ENCODE results near the gene DSC1.

DSC1 gene

DNA sequence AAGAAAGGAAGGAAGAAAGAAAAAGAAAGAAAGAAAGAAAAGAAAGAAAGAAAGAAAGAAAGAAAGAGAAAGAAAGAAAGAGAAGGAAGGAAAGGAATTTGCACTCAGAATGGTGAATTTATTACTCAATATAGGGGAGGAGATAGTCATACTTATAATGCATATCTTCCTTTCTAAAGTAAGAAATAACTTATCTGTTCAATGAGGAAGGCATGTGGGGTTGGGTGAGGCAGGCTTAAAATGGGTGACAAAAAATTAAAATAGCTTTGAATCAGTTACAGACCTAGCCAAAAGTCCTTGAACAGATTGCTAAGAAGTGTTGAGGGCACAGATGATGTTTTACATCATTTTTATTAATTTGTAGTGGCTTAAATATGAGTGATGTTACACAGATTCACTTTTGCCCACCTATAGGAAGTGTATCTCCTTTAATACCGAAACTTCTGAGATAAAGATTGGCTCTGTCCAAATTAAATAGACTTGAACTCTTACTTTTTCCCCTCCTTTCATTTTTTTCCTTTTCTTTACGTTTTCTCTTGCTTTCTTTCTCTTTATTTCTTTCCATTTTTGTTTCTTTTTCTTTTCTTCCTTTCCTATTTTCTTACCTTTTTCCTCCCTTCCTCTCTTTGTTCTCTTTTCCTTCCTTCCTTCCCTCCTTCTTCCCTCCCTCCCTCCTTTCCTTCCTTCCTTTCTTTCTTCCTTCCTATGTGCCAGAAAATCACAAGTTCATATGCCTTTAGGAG lies 45.6 kb downstream of the DSC1 start:
- TF ChIP-seq, protein P1, sequence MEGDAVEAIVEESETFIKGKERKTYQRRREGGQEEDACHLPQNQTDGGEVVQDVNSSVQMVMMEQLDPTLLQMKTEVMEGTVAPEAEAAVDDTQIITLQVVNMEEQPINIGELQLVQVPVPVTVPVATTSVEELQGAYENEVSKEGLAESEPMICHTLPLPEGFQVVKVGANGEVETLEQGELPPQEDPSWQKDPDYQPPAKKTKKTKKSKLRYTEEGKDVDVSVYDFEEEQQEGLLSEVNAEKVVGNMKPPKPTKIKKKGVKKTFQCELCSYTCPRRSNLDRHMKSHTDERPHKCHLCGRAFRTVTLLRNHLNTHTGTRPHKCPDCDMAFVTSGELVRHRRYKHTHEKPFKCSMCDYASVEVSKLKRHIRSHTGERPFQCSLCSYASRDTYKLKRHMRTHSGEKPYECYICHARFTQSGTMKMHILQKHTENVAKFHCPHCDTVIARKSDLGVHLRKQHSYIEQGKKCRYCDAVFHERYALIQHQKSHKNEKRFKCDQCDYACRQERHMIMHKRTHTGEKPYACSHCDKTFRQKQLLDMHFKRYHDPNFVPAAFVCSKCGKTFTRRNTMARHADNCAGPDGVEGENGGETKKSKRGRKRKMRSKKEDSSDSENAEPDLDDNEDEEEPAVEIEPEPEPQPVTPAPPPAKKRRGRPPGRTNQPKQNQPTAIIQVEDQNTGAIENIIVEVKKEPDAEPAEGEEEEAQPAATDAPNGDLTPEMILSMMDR (conservative IDR thresholded peaks at IDR 0.05; ENCODE audit: control insufficient read depth, insufficient read depth, low read depth, low read length): no peak
- H3K4me3 ChIP-seq (ENCODE audit: control insufficient read depth, low read depth, low read length): no peak overlapping the region
- DNase-seq (ENCODE audit: low read depth): no peak

DNA sequence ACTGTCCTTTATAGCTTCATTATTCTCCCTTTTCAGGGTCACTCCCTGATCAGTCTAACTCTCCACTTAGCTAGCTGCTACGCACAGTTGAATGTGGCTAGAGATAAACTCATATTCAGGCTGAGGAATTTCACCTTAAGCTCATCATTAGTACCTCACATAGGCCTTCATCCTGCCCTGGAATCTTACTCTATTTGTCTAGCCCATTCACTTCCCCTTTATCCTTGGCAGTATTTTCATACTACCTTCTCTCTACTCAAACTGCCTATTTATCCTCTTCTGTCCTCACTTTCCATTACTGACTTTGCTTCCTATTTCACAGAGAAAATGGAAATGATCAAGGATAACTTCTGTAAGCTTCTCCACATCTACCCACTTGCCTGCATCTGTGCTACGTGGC lies 49.9 kb downstream of the DSC1 start:
- TF ChIP-seq, protein P1 (conservative IDR thresholded peaks at IDR 0.05; ENCODE audit: control insufficient read depth, insufficient read depth, low read depth, low read length): no peak
- no peak overlapping the region for H3K4me3 ChIP-seq (ENCODE audit: control insufficient read depth, low read depth, low read length)
- DNase-seq (ENCODE audit: low read depth): no peak

DNA sequence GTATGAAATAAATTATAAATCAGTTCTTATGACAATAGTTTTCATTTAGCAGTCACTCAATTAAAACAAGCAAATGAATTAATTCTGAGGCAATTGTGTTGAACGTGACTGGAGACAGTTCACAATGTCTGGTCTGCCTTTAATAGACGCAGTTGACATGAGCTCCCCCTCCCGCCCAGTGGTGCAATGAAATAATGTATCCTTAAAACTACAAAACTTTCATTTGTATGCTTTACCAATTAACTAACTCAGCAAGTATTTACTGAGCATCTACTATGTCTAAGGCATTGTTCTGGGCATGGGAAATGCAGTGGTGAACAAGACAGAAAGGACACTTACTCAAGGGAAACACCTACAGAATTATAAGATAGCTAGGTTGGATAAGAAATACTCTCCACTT lies 56.9 kb downstream of the DSC1 start:
- TF ChIP-seq, protein P1 (conservative IDR thresholded peaks at IDR 0.05; ENCODE audit: control insufficient read depth, insufficient read depth, low read depth, low read length): no peak
- no peak for DNase-seq (ENCODE audit: low read depth)
- H3K4me3 ChIP-seq (ENCODE audit: control insufficient read depth, low read depth, low read length): no peak overlapping the region

DNA sequence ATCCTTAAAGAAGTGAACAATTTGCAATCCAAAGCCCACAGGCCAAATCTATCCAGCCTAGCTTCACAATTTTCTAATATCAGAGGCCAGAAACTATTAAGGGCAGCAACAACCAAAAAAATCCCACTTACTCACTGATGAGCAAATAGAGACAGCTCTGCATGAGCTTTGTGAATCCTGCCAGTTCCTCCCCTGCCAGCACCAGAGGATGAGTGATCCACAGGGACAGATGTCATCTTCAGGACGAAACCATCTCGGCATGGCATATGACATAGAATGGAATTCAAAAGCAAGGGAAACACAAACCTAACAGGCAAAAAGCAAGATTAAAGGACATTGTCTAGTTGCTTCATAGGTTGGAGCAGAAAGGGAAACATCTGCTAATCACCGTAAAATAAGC lies 58.2 kb downstream of the DSC1 start:
- no peak for DNase-seq (ENCODE audit: low read depth)
- TF ChIP-seq, protein P1 (conservative IDR thresholded peaks at IDR 0.05; ENCODE audit: control insufficient read depth, insufficient read depth, low read depth, low read length): no peak
- H3K4me3 ChIP-seq (ENCODE audit: control insufficient read depth, low read depth, low read length): no peak overlapping the region

DNA sequence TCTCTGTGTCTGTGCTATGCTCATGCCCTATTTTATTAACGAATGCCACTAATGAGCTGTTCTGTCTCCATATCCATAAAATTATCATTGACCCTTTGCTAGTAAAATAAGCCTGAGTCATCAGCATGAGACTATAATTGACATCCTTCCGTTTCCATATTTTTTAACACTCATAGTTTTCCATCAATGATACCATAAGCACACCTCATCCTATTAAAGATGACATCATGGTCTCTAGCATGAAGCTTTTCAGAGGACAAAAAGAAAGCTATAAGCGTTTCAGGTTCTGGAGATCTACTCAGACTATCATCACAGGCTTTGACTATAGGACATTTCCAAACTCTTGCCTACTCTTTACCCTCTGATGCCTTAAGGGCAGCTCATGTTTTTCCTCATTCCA lies 59.2 kb downstream of the DSC1 start:
- TF ChIP-seq, protein P1 (conservative IDR thresholded peaks at IDR 0.05; ENCODE audit: control insufficient read depth, insufficient read depth, low read depth, low read length): no peak
- no peak for DNase-seq (ENCODE audit: low read depth)
- no peak overlapping the region for H3K4me3 ChIP-seq (ENCODE audit: control insufficient read depth, low read depth, low read length)

DNA sequence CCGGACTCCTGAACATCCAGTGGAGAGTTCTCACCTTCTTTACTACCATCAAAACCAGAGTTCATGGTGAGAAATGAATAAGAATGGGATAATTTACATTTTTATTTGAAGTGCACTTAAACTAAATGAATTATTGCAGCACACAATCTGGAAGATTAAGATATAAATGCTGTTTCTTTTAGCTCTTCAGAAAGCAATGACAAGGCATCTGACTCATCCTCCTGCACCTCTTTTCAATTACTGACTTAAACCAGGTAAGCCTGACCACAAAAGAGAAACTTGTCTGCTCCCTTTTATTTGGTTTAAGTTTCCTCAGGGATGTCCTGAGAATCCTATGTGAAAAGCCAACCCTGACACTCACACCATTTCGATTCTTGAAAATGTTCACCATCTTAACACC lies 59.7 kb downstream of the DSC1 start:
- H3K4me3 ChIP-seq (ENCODE audit: control insufficient read depth, low read depth, low read length): no peak overlapping the region
- TF ChIP-seq, protein P1 (conservative IDR thresholded peaks at IDR 0.05; ENCODE audit: control insufficient read depth, insufficient read depth, low read depth, low read length): no peak
- no peak for DNase-seq (ENCODE audit: low read depth)

All from fibroblast of mammary gland (primary cell).